Measurements from ENCODE around the gene RNF133. TPM values are rescaled to one million over a fixed set of nuclear protein-coding genes. Genes with fewer than 3 reads are reported as not detected.

RNF133 gene
- total RNA-seq, 4 donors from 2014 or later = 0.85 to 2.4 (median 1.1) TPM

DNA sequence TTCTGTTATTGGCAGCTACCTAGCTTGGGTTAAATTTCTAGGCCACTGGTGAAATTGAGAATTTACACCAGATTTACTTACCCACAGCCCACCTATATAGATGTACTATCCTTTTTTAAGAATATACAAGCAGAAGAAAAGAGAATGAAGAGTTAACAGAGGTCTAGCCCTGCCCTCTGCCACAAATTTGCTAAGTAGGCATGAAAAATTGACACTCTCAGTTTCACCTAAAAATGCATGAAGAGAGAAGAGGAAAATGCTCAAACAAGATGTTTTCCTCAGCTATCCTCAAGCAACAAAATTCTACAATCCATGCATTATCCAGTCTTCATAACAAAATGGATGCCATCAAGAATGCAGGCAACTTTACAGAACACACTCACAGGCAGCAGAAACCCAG is 28.4 kb upstream of the RNF133 start:
- no peak for TF ChIP-seq CTCF (IDR thresholded peaks at IDR 0.05; ENCODE audit: low read depth)

DNA sequence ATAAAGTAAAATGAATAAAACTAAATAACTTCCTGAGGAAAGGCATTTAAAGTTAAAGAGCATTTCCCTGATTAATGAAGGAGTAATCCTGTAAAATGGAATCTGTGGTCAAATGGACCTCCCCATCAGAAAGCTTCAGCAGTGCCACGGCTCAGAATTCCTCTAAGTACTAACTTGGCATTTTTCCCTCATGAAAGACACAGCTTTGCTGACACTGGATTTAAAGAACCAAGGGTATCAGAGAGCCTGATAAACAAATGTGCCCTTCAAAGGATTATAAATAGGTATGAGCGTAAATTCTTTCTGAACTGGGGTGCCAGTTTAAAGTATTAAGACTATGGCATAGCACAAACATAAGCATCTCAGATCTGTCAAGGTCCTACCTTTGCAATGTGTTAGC is 28.0 kb upstream of the RNF133 start:
- TF ChIP-seq CTCF (IDR thresholded peaks at IDR 0.05; ENCODE audit: low read depth) = no peak

GRCh38 chr7:122724366-122724765 is 25.4 kb upstream of the RNF133 start:
- no peak for TF ChIP-seq CTCF (IDR thresholded peaks at IDR 0.05; ENCODE audit: low read depth)

DNA sequence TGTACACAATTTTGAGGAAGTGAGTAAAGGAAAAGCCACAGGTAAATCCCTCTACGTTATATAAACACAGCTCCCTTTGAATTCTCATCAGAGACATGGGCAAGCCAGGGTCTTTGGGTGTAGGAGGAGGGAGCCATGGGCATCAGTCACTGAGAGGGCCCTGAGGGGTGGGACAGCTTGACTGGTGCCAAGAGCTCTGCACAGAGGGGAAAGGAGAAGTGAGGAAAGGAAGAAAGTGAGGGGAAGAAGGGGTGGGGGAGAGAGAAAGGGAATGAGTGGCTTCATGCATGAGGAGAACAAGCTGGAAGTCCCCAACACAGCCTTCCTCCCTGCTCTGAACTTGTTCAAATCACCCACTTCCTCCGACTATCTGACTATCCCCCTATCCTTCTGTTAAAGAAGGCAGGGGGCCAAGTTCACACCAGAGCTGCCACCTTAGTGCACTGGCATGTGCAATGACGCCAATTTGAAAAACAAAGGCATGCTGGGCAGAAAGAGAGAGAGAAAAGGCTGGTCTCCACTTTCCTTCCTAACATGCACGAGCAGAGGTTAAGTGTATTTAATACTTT is 20.2 kb upstream of the RNF133 start:
- TF ChIP-seq CTCF (IDR thresholded peaks at IDR 0.05; ENCODE audit: low read depth) = no peak

DNA sequence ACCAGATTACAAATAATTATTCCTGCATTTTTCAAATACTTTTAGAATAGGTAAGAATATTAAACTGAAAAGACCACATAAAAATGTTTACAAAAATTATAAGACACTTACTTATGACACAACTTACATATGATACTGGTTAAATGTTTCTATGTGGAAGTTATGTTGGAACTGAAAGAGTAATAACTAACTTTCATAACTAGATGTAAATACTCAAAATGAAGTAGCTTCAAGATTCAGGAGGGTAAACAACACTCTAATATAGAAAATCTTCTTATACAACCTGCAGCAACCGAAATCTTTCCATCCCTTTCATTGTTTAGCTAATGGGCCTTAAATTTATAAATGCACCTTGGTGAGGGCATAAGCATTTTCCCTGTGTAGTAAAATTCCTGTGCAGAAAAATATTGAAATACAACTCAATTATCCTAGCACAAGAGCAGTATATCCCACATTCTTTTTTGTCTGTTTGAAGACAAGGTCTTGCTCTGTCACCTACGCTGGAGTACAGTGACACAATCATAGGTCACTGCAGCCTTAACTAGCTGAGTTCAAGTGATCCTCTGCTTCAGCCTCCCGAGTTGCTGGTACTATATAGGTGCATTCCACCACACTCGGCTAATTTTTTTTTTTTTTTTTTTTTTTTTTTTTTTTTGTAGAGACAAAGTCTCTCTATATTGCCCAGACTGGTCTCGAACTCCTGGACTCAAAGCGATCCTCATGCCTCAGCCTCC is 18.6 kb upstream of the RNF133 start:
- no peak for TF ChIP-seq CTCF (IDR thresholded peaks at IDR 0.05; ENCODE audit: low read depth)

DNA sequence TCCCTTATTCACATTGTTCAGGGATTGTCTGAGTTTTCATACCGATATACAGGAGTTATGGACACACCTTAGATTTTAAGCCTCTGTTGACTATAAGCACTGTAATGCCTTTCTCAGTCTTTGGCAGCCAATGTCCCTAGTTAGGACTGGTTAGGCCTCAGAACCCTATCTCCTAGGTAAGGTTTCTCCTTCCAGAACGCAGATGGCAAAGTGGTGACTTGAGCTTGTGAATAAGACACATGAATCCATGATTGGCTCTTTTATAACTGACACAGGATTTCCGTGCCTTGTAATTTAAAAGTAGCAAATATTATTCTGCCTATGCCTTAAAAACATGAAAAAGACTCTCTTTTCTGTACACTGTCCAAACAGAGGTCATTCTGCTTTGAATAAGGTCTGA is 16.3 kb upstream of the RNF133 start:
- no peak for TF ChIP-seq CTCF (IDR thresholded peaks at IDR 0.05; ENCODE audit: low read depth)

DNA sequence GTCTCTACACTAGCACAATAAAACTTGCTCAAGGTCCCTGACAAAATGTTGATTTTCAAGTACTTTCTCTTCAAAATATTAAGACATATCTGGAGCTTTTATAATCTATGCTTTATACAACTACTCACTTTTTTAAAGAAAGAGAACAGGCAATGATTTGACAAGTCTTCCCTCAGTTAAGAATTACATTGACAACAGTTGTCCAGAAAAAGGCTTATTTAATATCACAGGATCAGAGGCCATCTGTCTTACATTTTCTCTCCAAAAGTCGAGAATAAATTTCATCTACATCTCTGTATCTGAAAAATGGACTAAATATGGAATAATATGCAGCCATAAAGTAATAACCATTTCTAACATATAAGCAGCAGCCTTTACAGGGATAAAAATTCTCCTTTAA is 12.0 kb upstream of the RNF133 start:
- no peak for TF ChIP-seq CTCF (IDR thresholded peaks at IDR 0.05; ENCODE audit: low read depth)
